Stimulated activated CD4-positive, alpha-beta T cell treated with anti-CD3 and anti-CD28 coated beads, Interleukin-4, amount 100 ng/mL, for 4 hours (primary cell): ENCODE results near the gene CALCOCO2.
"Not testable (repeated sequence)": the region's sequence is repeated elsewhere in the genome, so short reads cannot be mapped to it uniquely, and the experiment has no call there.

Experiments used
- DNase-seq, 2 experiments: peaks; one replicate each; pipeline ENCODE4 v3.0.0-alpha.2; 2020

CALCOCO2 gene, protein sequence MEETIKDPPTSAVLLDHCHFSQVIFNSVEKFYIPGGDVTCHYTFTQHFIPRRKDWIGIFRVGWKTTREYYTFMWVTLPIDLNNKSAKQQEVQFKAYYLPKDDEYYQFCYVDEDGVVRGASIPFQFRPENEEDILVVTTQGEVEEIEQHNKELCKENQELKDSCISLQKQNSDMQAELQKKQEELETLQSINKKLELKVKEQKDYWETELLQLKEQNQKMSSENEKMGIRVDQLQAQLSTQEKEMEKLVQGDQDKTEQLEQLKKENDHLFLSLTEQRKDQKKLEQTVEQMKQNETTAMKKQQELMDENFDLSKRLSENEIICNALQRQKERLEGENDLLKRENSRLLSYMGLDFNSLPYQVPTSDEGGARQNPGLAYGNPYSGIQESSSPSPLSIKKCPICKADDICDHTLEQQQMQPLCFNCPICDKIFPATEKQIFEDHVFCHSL

DNA sequence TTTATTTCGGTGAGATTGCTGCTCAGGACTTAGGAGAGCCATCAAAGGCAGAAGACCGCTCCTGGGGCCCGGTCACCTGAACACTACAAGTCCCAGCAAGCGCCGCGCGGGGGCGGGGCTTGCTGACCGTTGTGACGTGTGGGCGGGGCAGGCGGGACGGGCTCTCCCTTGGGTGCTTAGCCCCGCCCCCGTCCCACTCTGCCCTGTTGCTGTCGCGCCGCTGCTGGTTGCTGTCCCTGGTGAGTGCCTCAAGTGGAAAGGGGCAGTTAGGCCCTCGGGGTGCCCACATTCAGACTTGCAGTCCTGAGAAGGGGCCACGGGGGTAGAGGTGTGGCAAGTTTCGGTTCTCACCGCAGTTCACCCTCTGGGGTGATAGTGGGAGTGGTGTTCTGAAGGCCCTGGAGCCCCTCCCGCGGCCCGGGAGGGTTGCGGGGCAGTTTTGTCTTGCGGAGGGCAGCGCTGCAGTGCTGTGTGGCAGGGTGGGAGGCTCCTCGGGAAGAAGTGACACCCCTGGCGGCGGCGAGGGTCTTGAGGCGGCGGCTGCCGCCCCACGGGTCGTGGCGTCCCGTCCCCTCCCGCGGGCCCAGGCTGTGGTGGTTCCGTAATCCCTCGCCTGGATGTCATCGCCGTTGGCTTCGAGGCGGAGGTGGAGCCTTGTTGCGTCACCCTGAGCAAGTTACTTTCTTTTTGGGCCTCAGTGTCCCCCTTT is at the start of gene CALCOCO2:
TSS of gene CALCOCO2 (plus strand) at position 196 of the 709 bp plus-strand sequence. CDS start 10,673 bp downstream, outside the sequence.
- DNase-seq = peak; percentile 84 to 88

DNA sequence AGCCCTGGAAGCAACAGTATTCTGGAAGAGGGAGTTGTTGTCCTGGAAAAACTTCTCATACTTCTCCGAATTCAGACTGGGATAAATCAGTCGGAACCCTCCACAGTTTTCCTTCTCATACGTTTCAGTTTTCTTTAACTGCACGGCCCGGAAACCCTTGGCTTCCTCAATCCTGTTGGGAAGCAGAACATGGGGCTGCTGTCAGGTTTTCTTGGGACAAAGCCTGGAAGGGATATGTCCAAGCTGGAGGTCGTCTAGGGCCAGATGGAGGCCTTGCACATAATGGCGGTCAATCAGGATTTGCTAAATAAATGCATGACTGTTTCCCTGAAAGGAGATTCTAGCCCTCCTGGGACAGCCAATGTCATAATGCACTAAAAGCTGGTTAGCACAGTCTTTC is 43.0 kb upstream of the CALCOCO2 start:
- DNase-seq = no peak

DNA sequence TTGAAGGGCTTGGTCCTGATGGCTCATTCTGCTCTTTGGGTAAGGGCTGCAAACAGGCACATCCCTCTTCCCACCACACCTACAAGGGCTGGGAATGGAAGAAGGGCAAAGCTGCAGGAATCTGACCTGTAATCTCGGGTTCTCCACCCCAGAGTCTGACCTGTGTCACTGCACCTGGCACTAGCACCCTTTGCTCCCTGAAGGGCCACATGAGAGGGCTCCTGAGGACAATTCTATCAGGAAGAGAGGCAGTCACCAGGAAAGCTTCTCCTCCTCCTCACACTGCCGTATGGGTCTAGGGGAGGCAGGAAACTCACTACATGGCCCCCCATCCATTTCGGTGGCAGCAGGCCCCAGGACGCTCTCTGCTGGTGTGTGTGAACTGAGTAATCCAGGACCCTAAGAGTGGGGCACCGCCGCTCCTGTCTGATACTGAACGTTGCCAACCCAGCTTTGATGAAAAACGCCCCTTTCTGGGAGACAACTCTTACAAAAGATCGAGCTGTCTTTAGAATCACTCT is 40.2 kb upstream of the CALCOCO2 start:
- DNase-seq = no peak

DNA sequence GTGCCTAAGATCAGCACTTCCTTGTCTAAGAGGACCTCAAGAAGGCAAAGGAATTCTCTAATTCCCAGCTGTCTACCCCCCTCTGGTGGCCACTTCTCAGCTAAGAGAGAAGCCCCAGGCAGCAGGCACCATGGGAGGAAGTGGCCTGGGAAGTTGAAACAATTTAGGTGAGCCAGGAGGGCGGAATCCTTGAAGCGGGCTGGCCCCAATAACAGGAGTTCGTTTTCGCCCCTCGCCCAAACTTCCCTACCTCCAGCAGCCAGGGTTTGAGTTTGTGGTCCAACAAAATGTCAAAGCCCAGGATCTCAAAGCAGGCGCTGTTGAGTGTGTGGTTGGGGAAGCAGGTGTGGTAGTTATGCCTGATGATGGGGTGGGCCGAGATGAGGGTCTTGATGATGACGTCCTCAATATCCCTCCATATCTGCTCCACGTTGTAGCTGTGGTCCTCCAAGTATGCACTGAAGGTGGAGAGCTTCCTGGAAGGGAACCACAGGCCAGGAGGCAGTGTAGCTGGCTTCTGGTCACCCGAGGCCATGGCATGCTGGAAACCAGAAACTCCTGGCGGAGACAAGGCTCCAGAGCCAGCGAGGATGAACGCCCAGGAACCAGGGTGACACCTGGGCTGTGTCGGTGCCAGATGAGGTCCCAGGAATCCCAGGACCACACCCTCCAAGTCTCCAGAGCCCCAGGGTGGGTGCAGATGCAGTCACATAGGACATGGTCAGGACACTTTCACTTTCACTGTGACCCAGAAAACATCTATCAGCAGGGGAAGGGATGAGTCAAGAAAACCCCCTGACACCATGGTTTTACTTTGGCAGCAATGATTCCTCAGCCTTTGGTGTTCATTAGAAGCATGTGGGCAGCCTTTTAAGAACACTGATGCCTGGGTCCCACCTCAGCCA is 39.5 kb upstream of the CALCOCO2 start:
- DNase-seq = peak; percentile 7 to 17

DNA sequence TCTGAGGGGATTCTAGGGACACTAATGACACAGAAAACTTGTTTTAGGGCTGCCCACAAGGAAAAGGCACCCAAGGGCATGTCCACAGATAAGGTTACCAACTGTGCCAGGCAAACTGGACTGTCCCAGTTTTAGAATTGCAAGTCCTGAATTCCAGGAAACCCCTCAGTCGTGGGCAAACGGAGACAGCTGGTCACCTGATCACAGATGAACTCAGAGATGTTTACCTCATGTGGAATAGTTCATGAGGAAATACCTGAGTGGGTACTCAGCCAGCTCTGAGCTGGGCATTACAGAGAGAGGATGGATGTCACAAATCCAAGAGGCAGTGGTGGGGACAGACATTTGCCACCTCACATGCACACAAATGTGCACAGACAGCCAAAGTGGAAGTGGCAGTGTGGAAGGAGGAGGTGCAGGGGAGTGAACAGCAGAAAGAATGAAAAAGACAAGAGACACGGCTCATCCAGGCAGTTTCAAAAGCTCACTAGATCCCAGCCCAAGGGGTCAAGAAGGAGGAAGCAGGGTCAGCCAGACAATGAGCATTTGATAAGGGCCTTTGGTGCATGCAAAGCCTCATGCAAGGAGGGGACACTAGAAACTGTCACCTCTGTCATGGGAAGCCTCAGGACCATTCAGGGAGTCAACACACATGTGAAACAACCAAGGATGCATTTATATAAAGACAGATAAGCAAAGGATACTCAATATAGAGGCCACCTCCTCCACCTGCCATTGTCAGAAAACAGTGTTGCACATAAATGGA is 38.6 kb upstream of the CALCOCO2 start:
- no peak for DNase-seq

DNA sequence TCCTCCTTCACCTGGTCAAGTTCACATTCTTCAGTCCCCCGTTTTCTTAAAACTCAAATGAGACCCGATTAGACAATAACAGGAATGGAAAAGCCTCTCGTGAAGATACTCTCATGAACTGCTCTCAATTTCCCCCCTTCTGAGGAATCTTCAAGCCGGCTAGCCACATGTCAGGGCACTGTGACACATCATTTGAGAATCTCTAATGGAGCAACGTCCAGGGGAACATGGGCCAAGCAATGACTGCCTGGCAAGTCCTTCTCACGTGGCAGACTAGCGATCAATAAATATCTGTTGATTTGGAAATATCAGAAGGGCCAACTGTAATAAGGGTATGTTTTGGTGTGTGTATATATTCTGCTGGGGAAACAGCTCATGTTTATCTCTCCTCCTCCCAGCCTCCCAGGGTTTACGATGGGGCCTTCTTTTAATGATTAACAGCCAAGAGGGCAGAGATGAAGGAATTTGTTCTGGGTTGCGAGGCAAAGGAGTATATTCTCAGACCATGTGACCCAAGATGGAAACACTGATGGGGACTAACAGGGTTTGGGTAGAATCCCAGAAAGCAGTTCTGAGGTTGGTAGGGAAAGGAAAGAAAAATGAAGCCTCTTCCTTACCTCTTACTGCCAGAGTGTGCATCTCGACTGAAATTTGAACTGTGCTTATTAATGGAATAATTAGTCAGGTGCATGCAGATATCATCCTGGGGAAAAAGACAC is 35.2 kb upstream of the CALCOCO2 start:
- no peak for DNase-seq

DNA sequence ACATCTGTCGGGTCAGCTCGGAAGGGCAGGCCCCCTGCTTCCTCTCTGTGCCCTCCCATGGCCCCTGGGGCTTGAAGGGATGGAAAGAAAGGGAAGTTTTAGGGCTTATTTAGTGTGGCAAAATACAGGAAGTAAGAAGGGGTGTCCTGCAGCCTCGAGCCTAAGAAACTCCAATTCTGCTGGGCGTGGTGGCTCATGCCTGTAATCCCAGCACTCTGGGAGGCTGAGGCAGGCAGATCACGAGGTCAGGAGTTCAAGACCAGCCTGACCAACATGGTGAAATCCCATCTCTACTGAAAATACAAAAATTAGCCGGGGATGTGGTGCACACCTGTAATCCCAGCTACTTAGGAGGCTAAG is 34.7 kb upstream of the CALCOCO2 start:
- DNase-seq = not testable (repeated sequence)

DNA sequence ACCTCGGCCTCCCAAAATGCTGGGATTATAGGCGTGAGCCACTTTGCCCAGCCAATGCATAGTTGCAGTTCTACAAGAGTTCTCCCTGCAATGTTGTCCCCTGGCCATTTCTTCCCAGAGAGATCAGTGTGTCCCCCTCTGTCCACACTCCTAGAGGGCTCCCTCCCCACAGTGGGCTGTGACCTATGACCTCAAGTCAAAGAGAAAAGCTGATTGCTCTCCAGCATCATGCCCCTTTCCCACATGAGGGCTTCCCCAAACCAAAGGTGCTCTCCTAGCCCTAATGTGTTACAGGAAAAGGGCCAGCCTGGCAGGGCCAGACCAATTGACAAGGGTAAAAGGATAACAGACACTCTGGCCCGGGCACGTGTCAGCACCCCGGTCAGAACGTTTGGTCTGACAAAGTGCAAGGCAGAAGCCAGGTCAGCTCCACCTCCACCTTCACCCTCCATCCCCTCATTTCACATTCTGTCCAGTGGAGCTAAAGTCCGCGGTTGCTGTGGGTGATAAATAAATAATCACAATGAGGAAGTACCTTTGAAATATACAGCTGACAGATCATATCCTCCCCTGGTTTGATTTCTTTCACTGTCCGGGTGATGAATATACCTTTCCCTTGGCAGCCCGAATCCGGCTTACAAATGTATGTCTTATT is 31.6 kb upstream of the CALCOCO2 start:
- no peak for DNase-seq

DNA sequence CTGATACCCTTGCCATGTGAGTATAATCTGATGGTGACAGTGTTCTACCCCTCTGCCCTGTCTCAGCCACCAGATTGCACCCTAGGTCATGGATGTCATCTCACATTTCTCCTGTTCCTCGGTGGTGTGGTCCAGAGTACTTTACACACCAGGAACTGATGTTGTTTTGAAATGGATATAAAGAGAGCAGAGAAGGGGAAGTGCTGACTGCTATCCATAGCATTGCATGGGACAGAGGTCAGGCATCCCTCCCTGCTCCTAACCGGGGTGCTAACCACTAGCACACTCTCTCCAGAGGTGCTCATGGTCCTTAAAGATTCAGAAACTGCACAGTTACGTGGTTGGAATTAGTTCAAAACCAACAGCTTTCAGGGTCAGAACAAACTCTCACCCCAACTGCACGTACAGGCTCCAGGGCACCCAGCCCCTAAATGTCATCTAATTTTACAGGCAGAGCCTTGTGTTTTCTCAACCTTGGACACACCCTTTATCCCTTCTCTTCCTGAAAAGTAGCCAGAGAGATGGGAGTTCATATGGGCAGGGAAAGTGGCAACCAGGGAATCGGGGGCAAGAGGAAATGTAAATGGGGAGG is 30.1 kb upstream of the CALCOCO2 start:
- DNase-seq = no peak

DNA sequence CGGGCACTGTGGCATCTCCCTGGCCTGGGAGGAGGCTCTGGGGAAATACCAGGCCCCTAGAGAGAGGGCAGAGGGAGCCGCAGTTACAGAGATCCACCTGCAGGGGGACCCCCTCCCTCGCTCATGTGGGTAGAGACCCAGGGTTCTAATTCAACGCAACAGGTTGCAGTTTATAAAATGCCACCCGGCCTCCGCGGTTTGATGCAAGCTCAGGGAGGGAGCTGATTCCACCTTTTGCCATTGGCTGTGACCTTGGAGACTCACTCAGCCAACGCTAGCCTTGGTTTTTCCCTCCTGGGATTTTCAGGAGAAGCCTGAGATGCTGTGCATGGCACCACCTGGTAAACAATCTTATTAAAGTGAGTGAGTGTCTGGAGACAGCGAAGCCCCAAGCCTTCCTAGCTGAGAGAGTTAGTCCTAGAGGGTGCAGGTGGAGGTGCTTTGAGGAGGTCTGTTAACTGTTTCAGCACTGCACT is 25.9 kb upstream of the CALCOCO2 start:
- peak; percentile 56 to 68 for DNase-seq

DNA sequence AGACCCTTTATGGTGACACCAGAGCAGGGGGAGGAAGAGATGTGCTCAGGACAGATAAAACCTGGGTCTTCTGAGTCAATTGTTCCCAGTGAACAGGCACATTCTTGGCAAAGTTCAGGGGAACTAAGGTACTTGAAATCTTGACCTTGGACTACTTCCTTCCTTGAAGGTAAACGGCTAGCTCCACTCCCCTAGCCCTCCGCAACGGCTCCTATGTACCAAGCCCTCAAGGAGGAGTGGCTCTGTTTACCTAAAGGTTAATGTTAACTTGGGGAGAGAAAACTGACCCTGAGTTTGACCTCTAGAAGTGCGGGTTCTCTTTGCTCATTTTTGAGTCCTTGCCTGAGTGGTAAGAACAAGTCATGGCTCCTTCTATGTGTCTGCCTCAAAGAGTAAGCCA is 21.7 kb upstream of the CALCOCO2 start:
- no peak for DNase-seq

DNA sequence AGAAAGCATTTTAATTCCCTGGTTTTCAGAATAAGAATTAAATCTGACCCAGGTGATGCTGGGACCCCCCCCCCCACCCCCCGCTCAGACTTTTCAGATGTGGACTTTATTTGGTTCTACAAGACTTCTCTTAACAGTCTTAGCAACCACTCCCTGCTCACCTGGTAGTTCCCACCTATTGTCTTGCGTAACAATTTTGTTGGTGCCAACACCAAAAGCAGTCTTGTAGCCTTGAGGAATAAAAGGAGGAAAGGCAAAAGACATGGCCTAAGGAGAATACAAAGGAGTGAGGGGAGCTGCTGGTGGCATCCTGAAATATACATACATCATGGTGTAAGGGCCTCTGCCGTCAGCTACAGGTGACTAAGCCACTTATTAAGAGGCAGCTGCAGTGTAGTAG is 18.8 kb upstream of the CALCOCO2 start:
- DNase-seq = no peak

DNA sequence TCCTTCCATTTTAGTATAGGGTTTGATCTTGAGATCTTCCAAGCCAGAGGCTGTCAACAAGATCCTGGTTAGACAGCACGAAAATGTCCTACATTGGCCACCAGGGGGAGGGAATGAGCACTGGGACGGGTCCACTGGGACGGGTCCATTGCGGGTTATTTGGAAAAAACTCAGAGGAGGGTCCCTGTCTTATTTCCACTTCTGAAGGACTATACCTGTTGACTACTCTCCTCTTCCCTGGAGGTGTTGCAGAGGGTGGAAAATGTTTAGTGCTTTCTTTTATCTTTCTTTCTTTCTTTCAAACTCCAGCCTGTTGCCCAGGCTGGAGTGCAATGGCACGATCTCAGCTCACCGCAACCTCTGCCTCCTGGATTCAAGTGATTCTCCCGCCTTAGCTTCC is 16.3 kb upstream of the CALCOCO2 start:
- DNase-seq = peak; percentile 44 to 52

DNA sequence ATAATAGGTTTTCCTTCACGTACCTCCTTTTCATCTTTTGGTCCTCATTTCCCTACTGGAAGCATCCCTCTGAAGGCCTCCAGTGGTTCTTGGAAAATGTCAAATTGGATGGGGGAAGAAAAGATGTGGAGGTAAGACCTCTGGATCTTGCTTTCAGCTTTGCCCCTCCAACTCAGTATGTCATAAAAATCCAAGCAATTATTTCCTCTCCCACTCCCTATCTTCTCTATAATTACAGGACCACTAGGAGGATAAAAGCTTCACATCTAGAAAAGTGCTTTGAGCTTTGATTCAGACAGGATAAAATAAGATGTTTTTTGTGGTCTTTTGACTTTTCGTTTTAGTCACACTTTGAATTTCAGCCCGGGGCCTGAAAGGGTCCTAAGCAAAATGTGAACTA is 15.5 kb upstream of the CALCOCO2 start:
- no peak for DNase-seq

DNA sequence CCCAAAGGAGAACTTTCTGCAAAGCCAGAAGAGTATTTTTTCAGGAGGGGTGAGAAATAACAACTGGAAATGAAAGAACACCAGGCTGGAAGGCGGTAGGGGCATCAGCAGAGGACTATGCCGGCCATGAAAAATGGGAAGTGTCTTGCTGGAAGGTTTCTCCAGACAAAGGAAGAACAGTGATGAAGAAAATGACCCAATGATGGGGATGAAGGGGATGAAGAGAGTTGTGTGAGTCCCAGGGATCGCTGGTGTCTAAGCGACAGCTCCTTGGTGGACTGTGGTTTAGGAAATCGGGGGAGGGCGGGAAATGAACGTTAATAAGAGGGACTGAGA is 14.4 kb upstream of the CALCOCO2 start:
- DNase-seq = no peak

DNA sequence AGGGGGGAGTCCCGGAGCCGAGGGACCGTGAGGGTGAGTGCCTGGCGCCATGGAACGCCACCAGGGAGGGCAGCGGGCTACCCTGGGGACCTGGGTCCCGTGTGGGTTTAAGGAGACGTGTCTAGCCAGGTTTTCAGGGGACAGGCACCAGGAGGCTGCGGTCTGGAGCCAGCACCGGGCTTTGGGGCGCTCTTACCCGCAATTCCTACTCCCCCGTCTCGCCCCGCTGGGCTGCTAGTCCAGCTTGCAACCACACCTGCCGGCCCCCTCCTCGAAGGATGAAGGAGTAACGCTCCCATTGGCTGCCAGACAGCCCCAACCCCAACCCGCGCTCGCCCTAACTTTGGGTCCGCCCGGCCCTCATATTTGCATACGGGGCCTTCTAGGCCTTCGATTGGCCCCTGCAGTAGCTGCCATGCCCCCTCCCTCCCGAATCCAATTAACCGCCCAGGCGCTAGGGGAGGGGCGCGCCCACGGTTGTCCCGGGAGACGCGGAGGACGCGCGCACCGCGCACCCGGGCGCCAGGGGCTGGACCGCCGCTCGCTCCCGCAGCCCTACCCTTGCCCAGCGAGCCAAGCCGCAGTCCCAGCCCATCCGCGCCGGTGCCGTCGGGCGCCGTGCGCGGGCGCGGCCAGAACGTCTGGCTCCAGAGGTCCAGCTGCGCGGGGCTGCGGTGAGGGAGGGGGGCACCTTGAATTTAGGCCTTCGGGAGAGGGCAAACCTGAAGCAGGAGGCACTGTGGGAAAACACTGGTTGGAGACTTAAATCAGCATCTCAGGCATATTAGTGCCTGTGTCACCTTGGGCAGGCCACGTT is 13.9 kb upstream of the CALCOCO2 start, which contains the start of gene TTLL6:
TSS of gene TTLL6 (minus strand) at position 456 of the 817 bp plus-strand sequence. CDS start at position 299, 157 bp downstream.
- peak; percentile 65 to 73 for DNase-seq

DNA sequence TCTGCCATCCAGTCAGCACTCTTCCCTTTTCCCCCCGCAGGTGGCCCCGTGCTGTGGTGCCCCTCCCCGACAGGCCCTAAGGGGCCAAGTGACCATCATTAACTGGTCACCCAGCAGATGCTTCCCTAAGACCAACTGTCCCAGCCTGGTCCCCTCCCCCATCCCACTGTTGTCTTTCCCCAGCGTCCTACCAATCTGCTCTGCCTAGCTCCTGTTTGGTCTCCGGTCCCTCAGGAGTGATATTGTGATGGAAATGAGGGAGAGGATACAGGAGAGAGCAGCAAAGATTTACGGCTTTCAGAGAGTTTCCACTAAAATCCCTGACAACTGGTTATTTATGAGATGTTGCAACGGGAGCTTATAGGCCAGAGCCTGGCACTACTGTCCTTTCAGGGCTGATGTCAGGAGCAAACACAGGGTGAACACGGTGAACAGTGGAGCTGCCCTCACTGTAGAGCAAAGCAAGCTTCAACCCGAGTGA is 12.4 kb upstream of the CALCOCO2 start:
- DNase-seq = no peak

DNA sequence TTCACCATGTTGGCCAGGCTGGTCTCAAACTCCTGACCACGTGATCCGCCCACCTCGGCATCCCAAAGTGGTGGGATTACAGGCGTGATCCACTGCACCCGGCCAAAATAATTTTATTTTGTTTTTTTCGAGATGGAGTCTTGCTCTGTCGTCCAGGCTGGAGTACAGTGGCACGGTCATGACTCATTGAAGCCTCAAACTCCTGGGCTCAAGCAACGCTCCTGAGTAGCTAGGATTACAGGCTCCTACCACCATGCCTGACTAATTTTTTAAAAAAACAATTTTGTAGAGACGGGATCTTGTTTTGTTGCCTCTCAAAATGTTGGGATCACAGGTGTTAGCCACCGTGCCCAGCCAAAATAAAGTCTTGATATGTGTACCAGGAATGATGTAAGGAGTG is 11.4 kb upstream of the CALCOCO2 start:
- DNase-seq = no peak

DNA sequence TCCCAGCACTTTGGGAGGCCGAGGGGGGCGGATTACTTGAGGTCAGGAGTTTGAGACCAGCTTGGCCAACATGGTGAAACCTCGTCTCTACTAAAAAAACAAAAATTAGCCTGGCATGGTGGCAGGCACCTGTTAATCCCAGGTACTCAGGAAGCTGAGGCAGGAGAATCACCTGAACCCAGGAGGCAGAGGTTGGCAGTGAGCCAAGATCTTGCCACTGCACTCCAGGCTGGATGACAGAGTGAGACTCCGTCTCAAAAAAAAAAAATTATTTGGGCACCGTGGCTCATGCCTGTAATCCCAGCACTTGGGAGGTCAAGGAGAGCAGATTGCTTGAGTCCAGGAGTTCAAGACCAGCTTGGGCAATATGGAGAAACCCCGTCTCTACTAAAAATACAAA is 9.9 kb upstream of the CALCOCO2 start:
- not testable (repeated sequence) for DNase-seq
